ENCODE measurements around the gene CELSR2.

- TF ChIP-seq, protein P1, sequence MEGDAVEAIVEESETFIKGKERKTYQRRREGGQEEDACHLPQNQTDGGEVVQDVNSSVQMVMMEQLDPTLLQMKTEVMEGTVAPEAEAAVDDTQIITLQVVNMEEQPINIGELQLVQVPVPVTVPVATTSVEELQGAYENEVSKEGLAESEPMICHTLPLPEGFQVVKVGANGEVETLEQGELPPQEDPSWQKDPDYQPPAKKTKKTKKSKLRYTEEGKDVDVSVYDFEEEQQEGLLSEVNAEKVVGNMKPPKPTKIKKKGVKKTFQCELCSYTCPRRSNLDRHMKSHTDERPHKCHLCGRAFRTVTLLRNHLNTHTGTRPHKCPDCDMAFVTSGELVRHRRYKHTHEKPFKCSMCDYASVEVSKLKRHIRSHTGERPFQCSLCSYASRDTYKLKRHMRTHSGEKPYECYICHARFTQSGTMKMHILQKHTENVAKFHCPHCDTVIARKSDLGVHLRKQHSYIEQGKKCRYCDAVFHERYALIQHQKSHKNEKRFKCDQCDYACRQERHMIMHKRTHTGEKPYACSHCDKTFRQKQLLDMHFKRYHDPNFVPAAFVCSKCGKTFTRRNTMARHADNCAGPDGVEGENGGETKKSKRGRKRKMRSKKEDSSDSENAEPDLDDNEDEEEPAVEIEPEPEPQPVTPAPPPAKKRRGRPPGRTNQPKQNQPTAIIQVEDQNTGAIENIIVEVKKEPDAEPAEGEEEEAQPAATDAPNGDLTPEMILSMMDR (IDR thresholded peaks at IDR 0.05): no peak
- TF ChIP-seq POLR2A (IDR thresholded peaks at IDR 0.05): no peak
These were observed 62.9 kb downstream of the CELSR2 start for GRCh38 chr1:109312246-109312645.

All from esophagus squamous epithelium (tissue), 4 donors.